Body of pancreas (tissue), 4 donors: ENCODE results near the gene RPL14.

Experiments used
- CTCF ChIP-seq, 7 experiments: fragments of 450-650 bp in 4 of 7; fragments of 200-600 bp in 3 of 7; sonication (generic) in 3 of 7; IDR thresholded peaks; one replicate each; pipeline ENCODE4 v1.5.1; 2016 to 2019; ENCODE audit warnings: antibody characterized with exemption in 7 of 7
- POLR2A ChIP-seq, 3 donors: fragments of 450-650 bp; IDR thresholded peaks; one replicate each; pipeline ENCODE4 v1.6.1; 2016; ENCODE audit warnings: antibody characterized with exemption in 3 of 3, mild to moderate bottlenecking in 2 of 3

GRCh38 chr3:40511031-40511718 lies 54.0 kb downstream of the RPL14 start:
- TF ChIP-seq CTCF (IDR thresholded peaks at IDR 0.05) = no peak
- no peak for TF ChIP-seq POLR2A (IDR thresholded peaks at IDR 0.05)
